Endothelial cell of hepatic sinusoid (primary cell): ENCODE data around the gene PSD4.
"Not testable (repeated sequence)": the region's sequence is repeated elsewhere in the genome, so short reads cannot be mapped to it uniquely, and the experiment has no call there.

Experiments
- in situ Hi-C: cut with HindIII; loops from 2 replicates; pipeline ENCODE4 v1.10.0; 2017; ENCODE audit warnings: low sequenced_read_pairs

Gene PSD4

GRCh38 chr2:113233593-113234550 is 60.1 kb downstream of the PSD4 start:
- in situ Hi-C loops = loop anchor here (5.0 kb wide), 1 partner anchor 77 kb away; no protein-coding TSS in a partner anchor

DNA sequence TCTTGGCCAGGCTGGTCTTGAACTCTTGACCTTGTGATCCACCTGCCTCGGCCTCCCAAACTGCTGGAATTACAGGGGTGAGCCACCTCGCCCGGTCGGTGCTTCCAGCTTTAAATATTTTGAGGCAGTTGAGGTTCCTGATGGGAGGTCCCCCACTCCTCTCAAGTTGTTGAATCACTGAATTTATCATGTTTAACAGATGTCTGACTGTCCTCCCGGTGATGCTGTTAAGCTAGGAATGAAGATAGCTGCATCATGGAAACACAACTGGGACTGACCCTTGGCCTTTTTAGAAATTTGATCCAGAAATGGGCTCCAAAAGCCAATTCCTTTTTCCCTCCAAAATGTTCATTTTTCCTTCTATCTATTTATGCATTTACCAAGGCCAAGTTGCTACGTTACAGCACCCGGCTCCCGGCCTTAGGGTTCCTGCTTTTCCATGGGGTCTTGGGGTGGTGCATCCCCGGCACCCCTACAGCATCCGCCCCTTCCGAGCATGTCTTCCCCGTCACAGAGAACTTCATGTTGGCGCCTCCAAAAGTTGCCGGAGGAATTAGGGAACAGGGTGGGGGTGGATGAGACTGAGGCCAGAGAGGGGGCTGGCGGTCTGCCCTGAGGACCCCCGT is 61.1 kb downstream of the PSD4 start:
- in situ Hi-C loops = loop anchor here (5.0 kb wide), 1 partner anchor 78 kb away; no protein-coding TSS in a partner anchor

- in situ Hi-C loops = not testable (repeated sequence)
Measured at GRCh38 chr2:113235347-113236226, 61.8 kb downstream of the PSD4 start.

DNA sequence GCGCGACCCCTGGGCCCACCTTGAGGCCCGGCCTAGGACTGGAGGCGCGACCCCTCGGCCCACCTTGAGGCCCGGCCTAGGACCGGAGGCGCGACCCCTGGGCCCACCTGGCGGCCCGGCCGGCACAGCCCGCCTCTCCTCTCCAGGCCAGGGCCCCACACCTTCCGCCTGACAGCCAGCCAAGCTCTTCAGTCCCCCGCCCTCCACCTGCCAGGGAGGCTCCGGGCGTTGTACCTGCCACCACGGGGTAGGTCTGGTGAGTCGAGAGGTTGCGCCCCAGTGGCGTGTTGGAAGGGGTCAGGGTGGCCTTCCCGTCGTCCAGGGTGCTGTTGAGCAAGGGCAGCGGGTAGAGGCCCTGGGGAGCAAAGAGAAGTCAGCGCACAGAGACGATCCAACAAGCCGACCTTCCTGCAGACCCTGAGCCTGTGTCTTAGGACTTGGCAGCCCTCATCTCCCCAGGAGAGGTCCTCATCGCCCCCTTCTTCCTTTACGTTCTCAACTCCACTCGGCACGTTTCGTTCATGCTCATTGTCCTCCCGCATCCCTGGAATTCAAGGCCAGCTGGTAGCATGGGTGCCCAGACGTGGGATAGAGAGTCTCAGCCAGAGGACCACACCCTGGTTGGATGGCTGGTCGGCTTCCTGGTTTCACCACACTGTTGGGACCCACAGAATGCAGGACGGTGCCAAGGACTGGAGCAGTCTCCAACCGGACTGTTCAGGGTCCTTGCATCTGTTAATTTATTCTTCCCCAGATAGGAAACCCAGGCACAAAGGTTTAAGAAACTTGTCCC is 62.8 kb downstream of the PSD4 start:
- in situ Hi-C loops = no loop called here

DNA sequence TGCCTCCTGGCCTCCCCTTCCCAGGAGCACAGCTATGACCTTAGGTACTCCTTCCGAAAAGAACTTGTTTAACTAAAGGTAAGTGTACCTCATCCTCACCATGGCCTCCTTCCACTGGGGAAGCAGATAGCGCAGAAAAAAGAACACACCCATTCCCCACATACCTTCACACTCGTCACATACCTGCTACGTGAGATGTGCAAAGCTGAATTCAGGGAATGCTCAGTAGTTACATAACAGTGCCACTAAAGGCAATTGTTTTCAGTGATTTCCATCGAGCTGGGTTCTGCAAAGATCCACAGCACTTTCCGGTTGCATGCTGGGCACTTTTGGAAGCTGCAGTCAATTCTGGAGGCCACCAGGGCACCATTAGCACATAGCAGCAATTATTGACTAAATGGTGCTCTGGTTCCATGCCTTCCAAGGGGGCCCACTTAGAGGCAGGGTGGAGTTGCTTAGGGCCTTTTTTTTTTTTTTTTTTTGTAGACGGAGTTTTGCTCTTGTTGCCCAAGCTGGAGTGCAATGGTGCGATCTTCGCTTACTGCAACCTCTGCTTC is 63.9 kb downstream of the PSD4 start:
- in situ Hi-C loops = no loop called here

- in situ Hi-C loops = no loop called here
Measured at GRCh38 chr2:113238871-113239839, 65.4 kb downstream of the PSD4 start.

GRCh38 chr2:113240150-113240914 is 66.6 kb downstream of the PSD4 start:
- in situ Hi-C loops = no loop called here

- in situ Hi-C loops = no loop called here
Measured at GRCh38 chr2:113240915-113241911, 67.4 kb downstream of the PSD4 start.

DNA sequence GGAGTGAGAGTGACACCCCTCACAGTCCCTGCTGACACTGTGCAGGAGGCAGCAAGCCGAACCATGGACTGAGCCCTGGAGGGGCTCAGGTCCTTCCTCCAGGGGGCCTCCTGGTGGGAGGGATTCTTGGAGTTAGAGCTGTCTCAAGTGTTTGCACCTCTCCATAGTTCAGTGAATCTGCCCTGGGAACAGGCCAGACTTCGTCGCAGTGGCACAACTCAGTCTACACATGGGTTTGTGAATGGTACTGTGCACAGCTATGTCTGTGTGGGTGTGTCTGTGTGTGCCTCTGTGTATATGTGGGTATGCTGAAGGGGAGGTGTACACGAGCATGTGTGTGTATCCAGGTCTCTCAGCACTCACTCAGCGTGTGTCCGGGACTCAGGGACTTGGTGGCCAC is 68.6 kb downstream of the PSD4 start:
- in situ Hi-C loops = no loop called here

GRCh38 chr2:113245276-113245711 is 71.5 kb downstream of the PSD4 start:
- in situ Hi-C loops = no loop called here

GRCh38 chr2:113246606-113247005 is 72.8 kb downstream of the PSD4 start:
- in situ Hi-C loops = no loop called here

- in situ Hi-C loops = no loop called here
Measured at GRCh38 chr2:113248997-113249770, 75.4 kb downstream of the PSD4 start.

DNA sequence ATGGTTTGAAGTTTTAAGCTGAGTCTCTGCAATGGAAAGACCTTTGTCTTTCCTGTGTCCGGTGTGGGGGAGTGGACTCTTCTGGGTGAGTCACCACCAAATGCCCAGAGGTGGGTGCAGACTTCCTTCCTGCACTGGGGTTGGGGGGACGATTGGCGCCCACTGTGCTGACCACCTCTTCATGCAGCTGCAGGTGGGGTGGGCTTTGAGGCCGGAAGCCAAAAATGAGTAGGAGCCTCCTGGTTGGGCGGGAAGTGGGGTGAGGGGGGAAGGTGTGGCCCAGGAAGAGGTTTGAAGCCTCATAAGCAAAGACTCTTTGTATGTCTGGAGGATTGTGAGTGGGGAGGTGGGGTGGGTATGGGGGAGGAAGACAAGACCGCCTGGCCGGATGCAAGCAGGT is 77.3 kb downstream of the PSD4 start:
- in situ Hi-C loops = no loop called here

DNA sequence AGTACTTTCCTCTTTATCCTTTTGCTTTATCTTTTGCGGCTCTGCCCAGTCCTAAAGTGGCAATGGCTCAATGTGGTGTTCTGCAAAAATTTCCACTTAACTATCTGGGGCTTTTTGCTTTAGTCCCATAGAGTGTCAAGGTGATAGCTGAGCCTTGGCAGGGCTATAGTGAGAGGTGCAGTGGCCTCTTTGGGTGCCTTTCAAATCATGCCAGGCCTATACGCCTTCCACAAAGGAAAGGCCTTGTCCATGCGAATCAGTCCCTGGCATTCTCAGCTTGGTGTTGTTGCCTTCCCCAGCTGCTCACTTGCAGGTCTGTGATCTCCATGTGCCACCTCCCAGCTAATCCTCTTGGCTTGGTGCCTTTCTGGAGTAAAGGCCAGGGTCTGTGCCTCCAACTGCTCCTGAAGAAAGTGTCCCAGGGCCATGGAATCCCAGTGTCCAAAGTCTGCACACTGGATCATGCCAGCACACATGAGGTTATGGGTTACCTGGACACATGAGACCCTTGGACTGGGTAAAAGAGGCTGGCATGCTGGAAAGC is 78.3 kb downstream of the PSD4 start:
- in situ Hi-C loops = no loop called here

DNA sequence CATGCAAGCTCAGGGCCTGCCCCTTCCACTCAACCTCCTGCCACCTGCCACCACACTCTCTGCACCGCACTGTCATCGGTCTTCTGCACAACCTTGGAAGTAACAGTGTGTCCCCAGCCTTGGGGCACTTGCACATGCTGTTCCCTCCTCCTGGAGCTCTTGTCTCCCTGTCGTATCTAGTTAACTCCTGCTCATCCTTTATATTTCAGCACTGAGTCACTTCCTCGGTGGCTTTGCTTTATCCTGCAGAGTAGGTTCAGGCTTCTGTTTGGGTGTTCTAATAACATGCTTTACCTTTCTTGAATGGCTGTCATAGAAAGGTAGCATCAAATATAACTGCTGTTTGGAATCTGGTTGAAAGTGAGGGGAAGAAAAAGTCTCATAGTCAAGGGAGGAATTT is 79.7 kb downstream of the PSD4 start:
- in situ Hi-C loops = no loop called here
